Amygdala (tissue), 56 donors: Measurements from ENCODE around the gene TRIML1.

Source experiments
- DNase-seq, 56 donors: peaks; one replicate each; lab custom pipeline; 2025; lab: John Stamatoyannopoulos, UW

Gene TRIML1

GRCh38 chr4:188139141-188139540 lies at the start of gene TRIML1:
Gene TRIML1 (plus strand): TSS chr4:188139441. CDS start chr4:188139559, 118 bp downstream.
- DNase-seq: no peak

- no peak for DNase-seq
Observed at GRCh38 chr4:188092824-188093223, 46.4 kb upstream of the TRIML1 start.

GRCh38 chr4:188106454-188106853 lies 32.8 kb upstream of the TRIML1 start:
- DNase-seq: no peak

GRCh38 chr4:188107931-188108843 lies 31.1 kb upstream of the TRIML1 start:
- DNase-seq: no peak

GRCh38 chr4:188109157-188109755 lies 30.0 kb upstream of the TRIML1 start, which contains the start of gene TRIML2:
Gene TRIML2 (minus strand): TSS chr4:188109603. CDS start chr4:188105368, 4,235 bp downstream.
- no peak for DNase-seq

- DNase-seq: no peak
Observed at GRCh38 chr4:188110036-188110435, 29.2 kb upstream of the TRIML1 start.

GRCh38 chr4:188110741-188111471 lies 28.3 kb upstream of the TRIML1 start:
- no peak for DNase-seq

GRCh38 chr4:188111955-188112354 lies 27.3 kb upstream of the TRIML1 start:
- no peak for DNase-seq

- no peak for DNase-seq
Observed at GRCh38 chr4:188113156-188113555, 26.1 kb upstream of the TRIML1 start.

- DNase-seq: no peak
Observed at GRCh38 chr4:188117631-188118324, 21.5 kb upstream of the TRIML1 start.

- no peak for DNase-seq
Observed at GRCh38 chr4:188121530-188121929, 17.7 kb upstream of the TRIML1 start.

GRCh38 chr4:188127214-188127874 lies 11.9 kb upstream of the TRIML1 start:
- peak in 13 of 56 donors; percentile 4 to 64 (median 8) for DNase-seq

- no peak for DNase-seq
Observed at GRCh38 chr4:188130355-188130754, 8.9 kb upstream of the TRIML1 start.

- DNase-seq: no peak
Observed at GRCh38 chr4:188132232-188132631, 7.0 kb upstream of the TRIML1 start.

GRCh38 chr4:188138227-188138626 lies 1.0 kb upstream of the TRIML1 start:
- no peak for DNase-seq

GRCh38 chr4:188139671-188140070 lies 430 bp downstream of the TRIML1 start:
- DNase-seq: no peak

- DNase-seq: no peak
Observed at GRCh38 chr4:188143731-188144130, 4.5 kb downstream of the TRIML1 start.

- no peak for DNase-seq
Observed at GRCh38 chr4:188145601-188146000, 6.4 kb downstream of the TRIML1 start.

GRCh38 chr4:188146618-188147017 lies 7.4 kb downstream of the TRIML1 start:
- no peak for DNase-seq

GRCh38 chr4:188147176-188147575 lies 7.9 kb downstream of the TRIML1 start:
- DNase-seq: no peak
